ENCODE results near the gene SERINC3. TPM values are rescaled to one million over a fixed set of nuclear protein-coding genes. Genes with fewer than 3 reads are reported as not detected.
A peak's percentile ranks its signal among the peaks of the same experiment; 100 is the strongest.

The SERINC3 gene
- total and polyA plus RNA-seq, 2 of the 13 experiments (the other 11 are each of a cell fraction or from before 2014, with no cell fraction given) = 82.0 to 226 TPM

- peak in 1 of 2 experiments; percentile 53; a peak in 1 of 4 replicates for TF ChIP-seq ATF4 (CRISPR knock-in tag; IDR thresholded peaks at IDR 0.05)
- TF ChIP-seq CBFB (CRISPR knock-in tag; IDR thresholded peaks at IDR 0.05) = no peak
- no peak for TF ChIP-seq ZNF782 (CRISPR knock-in tag; IDR thresholded peaks at IDR 0.05; ENCODE audit: borderline replicate concordance)
- TF ChIP-seq, protein P1, sequence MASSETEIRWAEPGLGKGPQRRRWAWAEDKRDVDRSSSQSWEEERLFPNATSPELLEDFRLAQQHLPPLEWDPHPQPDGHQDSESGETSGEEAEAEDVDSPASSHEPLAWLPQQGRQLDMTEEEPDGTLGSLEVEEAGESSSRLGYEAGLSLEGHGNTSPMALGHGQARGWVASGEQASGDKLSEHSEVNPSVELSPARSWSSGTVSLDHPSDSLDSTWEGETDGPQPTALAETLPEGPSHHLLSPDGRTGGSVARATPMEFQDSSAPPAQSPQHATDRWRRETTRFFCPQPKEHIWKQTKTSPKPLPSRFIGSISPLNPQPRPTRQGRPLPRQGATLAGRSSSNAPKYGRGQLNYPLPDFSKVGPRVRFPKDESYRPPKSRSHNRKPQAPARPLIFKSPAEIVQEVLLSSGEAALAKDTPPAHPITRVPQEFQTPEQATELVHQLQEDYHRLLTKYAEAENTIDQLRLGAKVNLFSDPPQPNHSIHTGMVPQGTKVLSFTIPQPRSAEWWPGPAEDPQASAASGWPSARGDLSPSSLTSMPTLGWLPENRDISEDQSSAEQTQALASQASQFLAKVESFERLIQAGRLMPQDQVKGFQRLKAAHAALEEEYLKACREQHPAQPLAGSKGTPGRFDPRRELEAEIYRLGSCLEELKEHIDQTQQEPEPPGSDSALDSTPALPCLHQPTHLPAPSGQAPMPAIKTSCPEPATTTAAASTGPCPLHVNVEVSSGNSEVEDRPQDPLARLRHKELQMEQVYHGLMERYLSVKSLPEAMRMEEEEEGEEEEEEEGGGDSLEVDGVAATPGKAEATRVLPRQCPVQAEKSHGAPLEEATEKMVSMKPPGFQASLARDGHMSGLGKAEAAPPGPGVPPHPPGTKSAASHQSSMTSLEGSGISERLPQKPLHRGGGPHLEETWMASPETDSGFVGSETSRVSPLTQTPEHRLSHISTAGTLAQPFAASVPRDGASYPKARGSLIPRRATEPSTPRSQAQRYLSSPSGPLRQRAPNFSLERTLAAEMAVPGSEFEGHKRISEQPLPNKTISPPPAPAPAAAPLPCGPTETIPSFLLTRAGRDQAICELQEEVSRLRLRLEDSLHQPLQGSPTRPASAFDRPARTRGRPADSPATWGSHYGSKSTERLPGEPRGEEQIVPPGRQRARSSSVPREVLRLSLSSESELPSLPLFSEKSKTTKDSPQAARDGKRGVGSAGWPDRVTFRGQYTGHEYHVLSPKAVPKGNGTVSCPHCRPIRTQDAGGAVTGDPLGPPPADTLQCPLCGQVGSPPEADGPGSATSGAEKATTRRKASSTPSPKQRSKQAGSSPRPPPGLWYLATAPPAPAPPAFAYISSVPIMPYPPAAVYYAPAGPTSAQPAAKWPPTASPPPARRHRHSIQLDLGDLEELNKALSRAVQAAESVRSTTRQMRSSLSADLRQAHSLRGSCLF (CRISPR knock-in tag; IDR thresholded peaks at IDR 0.05; ENCODE audit: borderline replicate concordance) = no peak
- no peak for TF ChIP-seq PTBP1 (IDR thresholded peaks at IDR 0.05; ENCODE audit: low read depth, low read length, poor library complexity, severe bottlenecking)
- TF ChIP-seq CEBPZ (IDR thresholded peaks at IDR 0.05; ENCODE audit: low read length) = no peak
- TF ChIP-seq ZIK1 (CRISPR knock-in tag; IDR thresholded peaks at IDR 0.05; ENCODE audit: borderline replicate concordance, low read depth) = 0 out of 2 replicates have a peak, but pooled peaks have one; percentile 35
- TF ChIP-seq EZH2 (conservative IDR thresholded peaks at IDR 0.05; ENCODE audit: low read depth, low read length) = no peak
- TF ChIP-seq THYN1 (CRISPR knock-in tag; IDR thresholded peaks at IDR 0.05; ENCODE audit: borderline replicate concordance, low read depth) = no peak
- TF ChIP-seq PAWR (CRISPR knock-in tag; IDR thresholded peaks at IDR 0.05; ENCODE audit: borderline replicate concordance) = no peak
- TF ChIP-seq, protein P2, sequence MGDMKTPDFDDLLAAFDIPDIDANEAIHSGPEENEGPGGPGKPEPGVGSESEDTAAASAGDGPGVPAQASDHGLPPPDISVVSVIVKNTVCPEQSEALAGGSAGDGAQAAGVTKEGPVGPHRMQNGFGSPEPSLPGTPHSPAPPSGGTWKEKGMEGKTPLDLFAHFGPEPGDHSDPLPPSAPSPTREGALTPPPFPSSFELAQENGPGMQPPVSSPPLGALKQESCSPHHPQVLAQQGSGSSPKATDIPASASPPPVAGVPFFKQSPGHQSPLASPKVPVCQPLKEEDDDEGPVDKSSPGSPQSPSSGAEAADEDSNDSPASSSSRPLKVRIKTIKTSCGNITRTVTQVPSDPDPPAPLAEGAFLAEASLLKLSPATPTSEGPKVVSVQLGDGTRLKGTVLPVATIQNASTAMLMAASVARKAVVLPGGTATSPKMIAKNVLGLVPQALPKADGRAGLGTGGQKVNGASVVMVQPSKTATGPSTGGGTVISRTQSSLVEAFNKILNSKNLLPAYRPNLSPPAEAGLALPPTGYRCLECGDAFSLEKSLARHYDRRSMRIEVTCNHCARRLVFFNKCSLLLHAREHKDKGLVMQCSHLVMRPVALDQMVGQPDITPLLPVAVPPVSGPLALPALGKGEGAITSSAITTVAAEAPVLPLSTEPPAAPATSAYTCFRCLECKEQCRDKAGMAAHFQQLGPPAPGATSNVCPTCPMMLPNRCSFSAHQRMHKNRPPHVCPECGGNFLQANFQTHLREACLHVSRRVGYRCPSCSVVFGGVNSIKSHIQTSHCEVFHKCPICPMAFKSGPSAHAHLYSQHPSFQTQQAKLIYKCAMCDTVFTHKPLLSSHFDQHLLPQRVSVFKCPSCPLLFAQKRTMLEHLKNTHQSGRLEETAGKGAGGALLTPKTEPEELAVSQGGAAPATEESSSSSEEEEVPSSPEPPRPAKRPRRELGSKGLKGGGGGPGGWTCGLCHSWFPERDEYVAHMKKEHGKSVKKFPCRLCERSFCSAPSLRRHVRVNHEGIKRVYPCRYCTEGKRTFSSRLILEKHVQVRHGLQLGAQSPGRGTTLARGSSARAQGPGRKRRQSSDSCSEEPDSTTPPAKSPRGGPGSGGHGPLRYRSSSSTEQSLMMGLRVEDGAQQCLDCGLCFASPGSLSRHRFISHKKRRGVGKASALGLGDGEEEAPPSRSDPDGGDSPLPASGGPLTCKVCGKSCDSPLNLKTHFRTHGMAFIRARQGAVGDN (CRISPR knock-in tag; IDR thresholded peaks at IDR 0.05) = no peak
- TF ChIP-seq, protein P3, sequence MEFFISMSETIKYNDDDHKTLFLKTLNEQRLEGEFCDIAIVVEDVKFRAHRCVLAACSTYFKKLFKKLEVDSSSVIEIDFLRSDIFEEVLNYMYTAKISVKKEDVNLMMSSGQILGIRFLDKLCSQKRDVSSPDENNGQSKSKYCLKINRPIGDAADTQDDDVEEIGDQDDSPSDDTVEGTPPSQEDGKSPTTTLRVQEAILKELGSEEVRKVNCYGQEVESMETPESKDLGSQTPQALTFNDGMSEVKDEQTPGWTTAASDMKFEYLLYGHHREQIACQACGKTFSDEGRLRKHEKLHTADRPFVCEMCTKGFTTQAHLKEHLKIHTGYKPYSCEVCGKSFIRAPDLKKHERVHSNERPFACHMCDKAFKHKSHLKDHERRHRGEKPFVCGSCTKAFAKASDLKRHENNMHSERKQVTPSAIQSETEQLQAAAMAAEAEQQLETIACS (CRISPR knock-in tag; IDR thresholded peaks at IDR 0.05) = no peak
- TF ChIP-seq SMARCE1 (IDR thresholded peaks at IDR 0.05; ENCODE audit: borderline replicate concordance) = no peak
These were observed 60.6 kb downstream of the SERINC3 start (continued) for GRCh38 chr20:44461142-44461802.
